C4-2B (cell line): ENCODE data around the gene PRICKLE3.

Source experiments
- H3K27ac ChIP-seq: fragments of 450-650 bp; 2 replicates; pipeline ENCODE4 v1.5.1; 2017
- ZFX ChIP-seq: fragments of 450-650 bp; IDR thresholded peaks from 2 replicates; pipeline ENCODE4 v1.6.1; 2017
- TF ChIP-seq, protein P1 (sequence below): fragments of 450-650 bp; conservative IDR thresholded peaks from 2 replicates; pipeline ENCODE4 v1.5.1; 2017; ENCODE audit warnings: mild to moderate bottlenecking

PRICKLE3 gene

DNA sequence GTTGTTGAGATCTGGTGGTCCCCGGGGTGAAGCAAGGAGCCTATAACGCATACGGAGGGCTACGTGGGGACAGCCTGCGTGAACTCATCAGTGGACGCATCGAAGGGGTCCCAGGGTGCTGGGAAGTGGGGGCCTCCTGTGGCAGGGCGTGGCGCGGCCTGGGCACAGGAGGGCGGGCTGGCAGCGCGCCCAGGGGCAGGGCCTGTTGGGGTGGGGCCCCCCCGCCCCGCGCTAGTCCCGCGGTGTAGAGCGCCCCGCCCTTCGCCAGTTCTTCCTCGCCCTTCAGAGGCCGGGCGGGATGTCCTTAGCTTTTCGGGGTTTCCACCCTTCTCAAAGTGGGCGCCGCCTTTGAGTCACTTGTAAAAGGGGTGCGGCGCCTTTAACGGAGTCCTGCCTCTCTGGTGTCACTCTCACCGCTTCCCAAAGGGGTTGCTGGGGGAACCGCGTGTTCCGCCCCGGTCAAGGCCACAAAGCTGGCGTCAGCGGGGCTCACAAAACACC lies 13.8 kb downstream of the PRICKLE3 start:
- TF ChIP-seq, protein P1, sequence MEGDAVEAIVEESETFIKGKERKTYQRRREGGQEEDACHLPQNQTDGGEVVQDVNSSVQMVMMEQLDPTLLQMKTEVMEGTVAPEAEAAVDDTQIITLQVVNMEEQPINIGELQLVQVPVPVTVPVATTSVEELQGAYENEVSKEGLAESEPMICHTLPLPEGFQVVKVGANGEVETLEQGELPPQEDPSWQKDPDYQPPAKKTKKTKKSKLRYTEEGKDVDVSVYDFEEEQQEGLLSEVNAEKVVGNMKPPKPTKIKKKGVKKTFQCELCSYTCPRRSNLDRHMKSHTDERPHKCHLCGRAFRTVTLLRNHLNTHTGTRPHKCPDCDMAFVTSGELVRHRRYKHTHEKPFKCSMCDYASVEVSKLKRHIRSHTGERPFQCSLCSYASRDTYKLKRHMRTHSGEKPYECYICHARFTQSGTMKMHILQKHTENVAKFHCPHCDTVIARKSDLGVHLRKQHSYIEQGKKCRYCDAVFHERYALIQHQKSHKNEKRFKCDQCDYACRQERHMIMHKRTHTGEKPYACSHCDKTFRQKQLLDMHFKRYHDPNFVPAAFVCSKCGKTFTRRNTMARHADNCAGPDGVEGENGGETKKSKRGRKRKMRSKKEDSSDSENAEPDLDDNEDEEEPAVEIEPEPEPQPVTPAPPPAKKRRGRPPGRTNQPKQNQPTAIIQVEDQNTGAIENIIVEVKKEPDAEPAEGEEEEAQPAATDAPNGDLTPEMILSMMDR = no peak
- no peak for TF ChIP-seq ZFX
- peak overlapping the region; percentile 45 for H3K27ac ChIP-seq

DNA sequence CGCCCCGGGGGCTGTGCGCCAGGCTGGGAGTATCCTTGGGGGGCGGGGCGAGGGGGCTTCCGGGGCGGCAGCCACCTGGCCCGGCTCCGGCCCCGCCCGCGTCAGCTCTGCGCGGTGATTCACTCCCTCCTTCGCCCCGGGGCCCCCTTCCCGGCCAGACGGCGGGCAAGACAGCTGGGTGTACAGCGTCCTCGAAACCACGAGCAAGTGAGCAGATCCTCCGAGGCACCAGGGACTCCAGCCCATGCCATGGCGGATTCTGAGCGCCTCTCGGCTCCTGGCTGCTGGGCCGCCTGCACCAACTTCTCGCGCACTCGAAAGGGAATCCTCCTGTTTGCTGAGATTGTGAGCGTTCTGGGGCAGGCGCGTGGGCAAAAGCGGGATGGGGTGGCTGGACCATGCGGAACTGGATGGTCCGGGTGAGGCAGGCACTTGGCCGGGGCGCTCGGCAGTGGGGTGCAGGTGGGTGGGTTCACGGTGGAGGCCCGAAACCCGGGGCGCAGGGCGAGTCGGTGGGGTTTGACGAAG lies 14.4 kb downstream of the PRICKLE3 start, which contains the start of gene PLP2:
PLP2 (plus strand) TSS at position 147 of the 528 bp plus-strand sequence; CDS start at position 250, 103 bp downstream.
- peak within 1 kb of the TSS; percentile 45 for H3K27ac ChIP-seq

DNA sequence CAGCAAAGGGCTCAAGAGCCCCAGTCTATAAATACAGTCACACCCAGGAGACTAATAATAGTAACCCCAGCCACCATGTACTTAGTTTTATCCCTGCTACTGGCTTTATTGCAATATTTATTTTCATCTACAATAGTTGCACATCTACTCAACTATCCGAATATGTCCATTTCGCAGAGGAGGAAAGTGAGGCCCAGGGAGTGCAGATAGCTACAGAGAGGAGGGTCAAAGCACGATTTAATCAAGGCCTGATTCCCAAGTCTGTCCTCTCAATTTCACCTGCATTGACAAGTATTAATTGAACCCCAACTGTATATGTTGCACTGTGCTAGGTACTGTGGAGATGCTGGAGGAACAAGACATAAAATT lies 18.4 kb downstream of the PRICKLE3 start:
- no peak overlapping the region for H3K27ac ChIP-seq

More for the DNA sequence above, 14.4 kb downstream of the PRICKLE3 start, which contains the start of gene PLP2:
- TF ChIP-seq, protein P1 = no peak
- no peak for TF ChIP-seq ZFX

DNA sequence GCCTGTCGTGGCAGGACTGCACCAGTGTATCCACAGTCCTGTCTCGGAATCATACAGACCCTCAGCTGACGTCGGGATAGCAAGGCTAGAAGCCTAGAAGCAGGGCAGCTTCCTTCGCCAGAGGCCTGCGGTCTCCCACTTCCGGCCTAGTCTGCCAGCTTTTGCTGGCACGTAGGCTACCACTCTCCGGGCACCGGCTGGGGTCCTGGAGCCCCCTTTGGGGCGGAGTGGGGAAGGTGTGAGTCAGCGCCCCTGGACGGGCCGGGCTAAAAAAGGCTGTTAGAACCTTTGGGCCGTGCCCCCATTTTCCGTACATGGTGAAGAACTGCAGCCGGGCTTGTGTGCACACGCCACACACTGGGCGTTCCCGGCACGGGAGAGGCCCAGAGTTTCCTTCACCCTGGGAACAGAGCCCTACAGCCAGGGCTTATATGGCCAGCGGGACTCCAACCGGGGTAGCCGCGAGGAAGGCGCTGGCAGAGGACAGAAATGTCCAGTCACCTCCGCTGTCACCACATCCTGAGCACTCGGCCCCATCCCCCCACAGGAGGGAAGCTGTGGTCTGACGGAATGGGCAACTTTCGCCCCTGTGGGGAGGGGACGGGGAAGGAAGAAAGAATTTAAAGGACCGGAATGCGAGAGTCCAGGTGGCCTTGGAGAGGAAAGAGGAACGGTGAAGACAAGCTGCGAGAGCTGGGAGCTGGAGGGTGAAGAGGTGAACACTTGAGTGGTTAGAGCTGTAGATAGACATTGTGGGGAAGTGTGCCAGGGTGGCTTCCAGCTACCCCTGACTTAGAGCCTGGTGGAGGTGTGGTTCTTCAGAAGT lies 19.0 kb downstream of the PRICKLE3 start:
- TF ChIP-seq, protein P1 = no peak
- TF ChIP-seq ZFX = no peak
- H3K27ac ChIP-seq = no peak overlapping the region

More for the DNA sequence above, 18.4 kb downstream of the PRICKLE3 start:
- TF ChIP-seq, protein P1 = no peak
- TF ChIP-seq ZFX = no peak

DNA sequence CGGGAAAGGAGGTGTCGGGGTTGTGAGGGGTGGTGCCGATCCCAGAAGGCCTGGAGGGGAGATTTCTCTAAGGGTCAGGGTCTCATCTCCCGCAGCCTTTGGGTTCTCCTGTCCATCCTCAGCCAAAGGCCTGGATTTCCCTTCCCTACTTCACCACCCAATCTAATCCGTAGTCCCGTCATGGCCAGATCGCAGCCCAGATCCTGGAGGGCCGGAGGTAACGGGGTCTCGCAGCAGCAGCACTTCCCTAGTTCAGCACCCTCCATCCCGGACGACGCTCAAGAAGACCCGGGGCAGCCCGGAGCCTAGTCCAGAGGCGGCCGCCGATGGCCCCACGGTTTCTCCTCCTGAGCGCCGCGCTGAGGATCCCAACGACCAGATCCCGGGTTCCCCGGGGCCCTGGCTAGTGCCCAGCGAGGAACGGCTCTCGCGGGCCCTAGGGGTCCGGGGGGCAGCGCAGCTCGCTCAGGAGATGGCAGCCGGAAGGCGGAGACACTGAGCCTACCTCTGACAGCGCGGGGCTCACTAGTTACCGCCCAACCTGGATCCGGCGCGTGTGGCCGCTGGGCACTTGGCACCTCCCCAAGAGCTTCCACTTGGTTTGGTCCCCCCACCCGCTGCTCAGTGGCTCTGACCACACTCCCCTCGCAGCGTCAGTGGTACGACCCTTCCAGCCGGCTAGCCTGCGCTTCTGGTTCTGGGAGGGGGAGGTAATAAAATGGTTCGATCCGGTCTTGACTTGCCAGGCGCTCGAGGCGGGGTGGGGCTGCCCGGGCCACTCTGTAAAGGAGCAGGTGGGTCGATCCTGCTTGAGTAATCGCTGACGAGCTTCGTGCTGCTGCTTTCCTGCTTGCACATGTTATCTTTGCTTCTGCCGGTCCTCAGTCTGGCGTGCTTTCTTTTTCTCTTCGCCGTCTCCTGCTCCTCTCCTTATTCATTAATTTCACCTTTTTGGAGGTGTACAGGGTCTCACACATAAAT lies 20.0 kb downstream of the PRICKLE3 start:
- TF ChIP-seq ZFX = no peak
- TF ChIP-seq, protein P1 = no peak
- no peak overlapping the region for H3K27ac ChIP-seq

DNA sequence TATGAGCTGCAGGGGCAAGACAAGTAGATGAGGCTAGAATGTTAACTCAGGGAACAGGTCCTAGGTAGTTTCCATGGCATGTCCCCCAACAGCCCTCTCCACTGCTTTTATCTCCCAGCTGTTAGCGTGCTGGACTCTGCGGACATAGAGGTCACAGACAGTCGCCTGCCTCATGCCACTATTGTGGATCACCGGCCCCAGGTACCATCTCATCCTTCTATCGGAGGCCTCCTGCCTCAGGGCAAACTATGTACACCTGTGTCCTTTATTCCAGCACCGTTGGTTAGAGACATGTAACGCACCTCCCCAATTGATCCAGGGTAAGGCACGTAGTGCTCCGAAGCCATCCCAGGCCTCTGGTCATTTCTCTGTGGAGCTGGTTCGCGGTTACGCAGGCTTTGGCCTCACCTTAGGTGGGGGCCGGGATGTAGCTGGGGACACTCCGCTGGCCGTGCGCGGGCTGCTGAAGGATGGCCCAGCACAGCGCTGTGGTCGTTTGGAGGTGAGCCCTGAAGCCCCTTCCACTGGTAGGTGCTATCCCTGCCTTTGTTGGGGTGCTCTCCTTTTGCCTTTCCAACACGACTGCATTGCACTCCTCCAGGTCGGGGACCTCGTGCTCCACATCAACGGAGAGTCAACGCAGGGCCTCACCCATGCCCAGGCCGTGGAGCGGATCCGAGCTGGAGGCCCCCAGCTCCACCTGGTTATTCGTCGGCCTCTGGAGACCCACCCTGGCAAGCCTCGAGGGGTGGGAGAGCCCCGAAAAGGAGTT lies 21.4 kb downstream of the PRICKLE3 start:
- no peak for TF ChIP-seq ZFX
- TF ChIP-seq, protein P1 = no peak
- peak overlapping the region; percentile 78 for H3K27ac ChIP-seq
